Adipose tissue (tissue), 3 donors: ENCODE results near the gene TNFSF11. TPM values are rescaled to one million over a fixed set of nuclear protein-coding genes. Genes with fewer than 3 reads are reported as not detected.

Experiments
- H3K27ac ChIP-seq: one replicate; pipeline ENCODE4 v1.5.1; 2013; ENCODE audit warnings: low read depth, low read length
- WGBS, 3 donors: extraction: QIAGEN DNeasy Blood & Tissue Kit; methylation state at CpG; one replicate each; pipeline ENCODE4 v1.1.7; 2013; 5-methylcytosine and 5-hydroxymethylcytosine counted together
- polyA plus RNA-seq, 3 donors: library from polyadenylated mRNA; stranded (reverse); fragments of 200-250 nt; gene quantifications; one replicate each; pipeline ENCODE4 v1.2.3, GENCODE V29; 2013
- donor health status: healthy with polysubstance abuse.
- donor health status: Bipolar disorder and iron deficiency.
- donor health status: healthy.

TNFSF11 gene
- polyA plus RNA-seq = 1 to 10 TPM in 1 of 3 donors, under 1 TPM in 1, not detected in 1; 0.09 to 1.0 TPM

- WGBS, 3 donors = 2 to 5% (median 3%) methylated on average over 23 to 39 of the region's 39 CpGs
- no peak within 1 kb of the TSS for H3K27ac ChIP-seq
These were observed at the start of gene TNFSF11 for GRCh38 chr13:42574011-42574410. TSS of gene TNFSF11 (plus strand) at chr13:42574152. CDS start at chr13:42574304, 152 bp downstream.

- 61 to 68% (median 62%) methylated on average over 3 of the region's 3 CpGs for WGBS, 3 donors
These were observed 49.4 kb upstream of the TNFSF11 start for GRCh38 chr13:42524487-42525034.

GRCh38 chr13:42525035-42525504, 48.9 kb upstream of the TNFSF11 start:
- no peak overlapping the region for H3K27ac ChIP-seq
- WGBS, 3 donors = 67 to 76% (median 69%) methylated on average over 2 of the region's 2 CpGs

More at GRCh38 chr13:42524487-42525034, 49.4 kb upstream of the TNFSF11 start:
- no peak overlapping the region for H3K27ac ChIP-seq

GRCh38 chr13:42526276-42526675, 47.7 kb upstream of the TNFSF11 start:
- WGBS, 3 donors = 60 to 70% (median 68%) methylated on average over 3 of the region's 3 CpGs
- H3K27ac ChIP-seq = no peak overlapping the region

GRCh38 chr13:42526804-42527203, 47.1 kb upstream of the TNFSF11 start:
- H3K27ac ChIP-seq = no peak overlapping the region
- WGBS, 3 donors = 64 to 66% (median 64%) methylated on average over 3 of the region's 3 CpGs

GRCh38 chr13:42532561-42533335, 41.2 kb upstream of the TNFSF11 start:
- no peak overlapping the region for H3K27ac ChIP-seq
- 46 to 61% (median 49%) methylated on average over 4 of the region's 4 CpGs for WGBS, 3 donors

- no peak overlapping the region for H3K27ac ChIP-seq
- 82 to 100% (median 96%) methylated on average over 1 of the region's 1 CpG for WGBS, 3 donors
These were observed 40.7 kb upstream of the TNFSF11 start for GRCh38 chr13:42533336-42533591.

GRCh38 chr13:42534785-42535184, 39.2 kb upstream of the TNFSF11 start:
- WGBS, 3 donors = 91 to 100% (median 93%) methylated on average over 1 of the region's 1 CpG
- no peak overlapping the region for H3K27ac ChIP-seq

GRCh38 chr13:42538996-42539395, 35.0 kb upstream of the TNFSF11 start:
- 47 to 79% (median 74%) methylated on average over 2 of the region's 2 CpGs for WGBS, 3 donors
- H3K27ac ChIP-seq = no peak overlapping the region

GRCh38 chr13:42539670-42540069, 34.3 kb upstream of the TNFSF11 start:
- H3K27ac ChIP-seq = no peak overlapping the region
- WGBS, 3 donors = 73 to 92% (median 76%) methylated on average over 7 of the region's 7 CpGs

GRCh38 chr13:42543215-42543797, 30.6 kb upstream of the TNFSF11 start:
- H3K27ac ChIP-seq = no peak overlapping the region
- 53 to 85% (median 68%) methylated on average over 4 of the region's 4 CpGs for WGBS, 3 donors

- no peak overlapping the region for H3K27ac ChIP-seq
- WGBS, 3 donors = 68 to 78% (median 72%) methylated on average over 4 of the region's 4 CpGs
These were observed 29.6 kb upstream of the TNFSF11 start for GRCh38 chr13:42544246-42544926.

- H3K27ac ChIP-seq = no peak overlapping the region
- 82 to 88% (median 84%) methylated on average over 3 of the region's 3 CpGs for WGBS, 3 donors
These were observed 28.1 kb upstream of the TNFSF11 start for GRCh38 chr13:42545842-42546241.

- no peak overlapping the region for H3K27ac ChIP-seq
- 97 to 100% (median 97%) methylated on average over 1 of the region's 1 CpG for WGBS, 3 donors
These were observed 26.3 kb upstream of the TNFSF11 start for GRCh38 chr13:42547612-42548011.

GRCh38 chr13:42548731-42549551, 25.0 kb upstream of the TNFSF11 start:
- WGBS, 3 donors = 52 to 64% (median 53%) methylated on average over 10 of the region's 10 CpGs
- no peak overlapping the region for H3K27ac ChIP-seq

- WGBS, 3 donors = 63 to 89% (median 76%) methylated on average over 4 of the region's 4 CpGs
- H3K27ac ChIP-seq = no peak overlapping the region
These were observed 24.4 kb upstream of the TNFSF11 start for GRCh38 chr13:42549552-42549936.

- 75 to 100% (median 77%) methylated on average over 2 of the region's 2 CpGs for WGBS, 3 donors
These were observed 22.3 kb upstream of the TNFSF11 start for GRCh38 chr13:42551611-42552010.

More at GRCh38 chr13:42551611-42552010, 22.3 kb upstream of the TNFSF11 start:
- H3K27ac ChIP-seq = no peak overlapping the region
